PC-9 (cell line): ENCODE data around the gene PIKFYVE.

Experiments
- EZH2 ChIP-seq: fragments of 200-600 bp; sonication (generic); IDR thresholded peaks from 2 replicates; pipeline ENCODE4 v1.8.0; 2017; ENCODE audit warnings: antibody characterized with exemption, low read depth
- TF ChIP-seq, protein P1 (sequence below): fragments of 200-600 bp; sonication (generic); conservative IDR thresholded peaks from 2 replicates; pipeline ENCODE4 v1.6.1; 2017; ENCODE audit warnings: mixed run types, antibody characterized with exemption, mild to moderate bottlenecking, moderate library complexity

DNA sequence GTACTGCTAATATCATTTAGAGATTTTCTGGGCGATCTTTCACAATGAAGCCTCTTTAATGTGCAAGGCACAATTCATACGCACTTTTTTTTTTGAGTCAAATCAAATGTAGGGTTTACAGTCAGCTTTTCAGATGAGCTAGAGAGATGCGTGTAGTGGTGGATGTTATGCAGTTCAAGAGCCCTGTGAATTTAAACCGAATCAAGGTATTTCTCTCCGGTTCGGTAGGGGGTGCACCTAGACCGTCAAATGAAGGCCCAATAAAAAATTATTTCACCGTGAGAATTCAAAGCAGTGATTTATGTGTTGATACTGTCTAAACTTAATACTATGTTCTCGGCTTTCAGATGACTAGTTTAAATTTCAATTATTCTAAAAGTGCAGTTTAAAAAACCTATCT, 141.6 kb downstream of the PIKFYVE start:
- TF ChIP-seq, protein P1, sequence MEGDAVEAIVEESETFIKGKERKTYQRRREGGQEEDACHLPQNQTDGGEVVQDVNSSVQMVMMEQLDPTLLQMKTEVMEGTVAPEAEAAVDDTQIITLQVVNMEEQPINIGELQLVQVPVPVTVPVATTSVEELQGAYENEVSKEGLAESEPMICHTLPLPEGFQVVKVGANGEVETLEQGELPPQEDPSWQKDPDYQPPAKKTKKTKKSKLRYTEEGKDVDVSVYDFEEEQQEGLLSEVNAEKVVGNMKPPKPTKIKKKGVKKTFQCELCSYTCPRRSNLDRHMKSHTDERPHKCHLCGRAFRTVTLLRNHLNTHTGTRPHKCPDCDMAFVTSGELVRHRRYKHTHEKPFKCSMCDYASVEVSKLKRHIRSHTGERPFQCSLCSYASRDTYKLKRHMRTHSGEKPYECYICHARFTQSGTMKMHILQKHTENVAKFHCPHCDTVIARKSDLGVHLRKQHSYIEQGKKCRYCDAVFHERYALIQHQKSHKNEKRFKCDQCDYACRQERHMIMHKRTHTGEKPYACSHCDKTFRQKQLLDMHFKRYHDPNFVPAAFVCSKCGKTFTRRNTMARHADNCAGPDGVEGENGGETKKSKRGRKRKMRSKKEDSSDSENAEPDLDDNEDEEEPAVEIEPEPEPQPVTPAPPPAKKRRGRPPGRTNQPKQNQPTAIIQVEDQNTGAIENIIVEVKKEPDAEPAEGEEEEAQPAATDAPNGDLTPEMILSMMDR = peak; percentile 56
- TF ChIP-seq EZH2 = no peak
